ENCODE results near the gene FRMD4A. TPM values are rescaled to one million over a fixed set of nuclear protein-coding genes. Genes with fewer than 3 reads are reported as not detected.

The FRMD4A gene
- total RNA-seq, 1 experiment from 2014 or later: 19.6 TPM

DNA sequence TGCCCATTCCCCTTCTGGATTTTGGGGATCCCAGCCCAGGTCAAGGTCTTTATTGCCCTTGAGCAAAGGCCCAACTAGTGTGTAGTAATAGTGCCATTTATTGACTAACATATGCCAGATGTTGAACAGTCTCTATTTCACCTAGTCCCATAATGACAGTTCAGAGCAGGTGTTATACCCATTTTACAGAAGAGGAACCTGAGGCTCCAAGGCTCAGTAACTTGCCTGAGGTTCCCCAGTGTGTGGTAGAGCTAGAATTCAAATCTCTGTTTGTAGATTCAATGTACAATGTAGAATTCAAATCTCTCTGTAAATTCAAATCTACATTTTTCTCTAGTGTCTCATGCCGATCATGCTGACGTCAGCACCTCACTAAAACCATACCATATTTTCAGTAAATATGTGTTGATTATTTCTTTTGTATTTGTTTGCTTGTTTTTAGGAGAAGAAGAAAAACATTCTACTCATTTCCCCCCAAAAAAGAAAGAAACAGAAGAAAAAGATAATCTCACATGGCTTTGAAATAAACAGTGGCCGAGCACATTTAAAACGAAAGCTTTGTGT is 414.3 kb downstream of the FRMD4A start:
- Histone ChIP-seq H3K4me2 (ENCODE audit: insufficient read depth, insufficient read length, low read length) (no peak overlapping the region), H3K79me2 (ENCODE audit: insufficient read depth, low read length) (no peaks in the 10 kb centered on the region), H3K23me2 (ENCODE audit: insufficient read length, low read depth, low read length, poor library complexity, severe bottlenecking) (no peaks in the 10 kb centered on the region), H3K4me1 (ENCODE audit: insufficient read depth, low read length) (no peaks in the 10 kb centered on the region; the same call in 1 of the 2 replicates), H2BK5ac (ENCODE audit: insufficient read length, low read length) (no peak overlapping the region), H3K56ac (ENCODE audit: insufficient read length, low read depth, low read length) (no peak overlapping the region), H3K27ac (ENCODE audit: insufficient read length, low read depth, low read length) (no peak overlapping the region), H2BK12ac (ENCODE audit: insufficient read length, low read depth, low read length) (no peak overlapping the region), H3K79me1 (ENCODE audit: insufficient read depth, low read depth, low read length, poor library complexity, severe bottlenecking) (no peaks in the 10 kb centered on the region), H3K4ac (ENCODE audit: low read depth, low read length) (no peak overlapping the region), H2BK120ac (ENCODE audit: low read depth, low read length, poor library complexity, severe bottlenecking) (no peak overlapping the region), H4K91ac (ENCODE audit: insufficient read length, low read depth, low read length) (no peak overlapping the region), H3K27me3 (ENCODE audit: insufficient read depth, low read length) (no peaks in the 10 kb centered on the region), H3T11ph (ENCODE audit: low read length) (no peak overlapping the region), H4K5ac (ENCODE audit: insufficient read length, low read depth, low read length) (no peak overlapping the region), H4K20me1 (ENCODE audit: control insufficient read depth, insufficient read depth, insufficient read length) (no peaks in the 10 kb centered on the region), H3K14ac (ENCODE audit: insufficient read depth, low read length) (no peak overlapping the region), H2AFZ (ENCODE audit: low read length) (no peak overlapping the region), H2BK20ac (ENCODE audit: low read depth, low read length, poor library complexity, severe bottlenecking) (no peak overlapping the region), H3K23ac (ENCODE audit: insufficient read length, low read depth, low read length) (no peak overlapping the region), H3K9ac (ENCODE audit: extremely low read depth, insufficient read length, low read length) (no peak overlapping the region), H2BK15ac (ENCODE audit: low read depth, low read length) (no peak overlapping the region), H3K18ac (ENCODE audit: insufficient read length, low read depth, low read length) (no peak overlapping the region), H3K9me3 (ENCODE audit: control insufficient read depth, low read depth, low read length) (no peaks in the 10 kb centered on the region), H2AK5ac (ENCODE audit: insufficient read length, low read length) (no peak overlapping the region), H4K8ac (replicated peaks; ENCODE audit: insufficient read length, low read depth, low read length) (no peak overlapping the region)
- Mint-ChIP-seq H3K27ac (no peak overlapping the region), H3K27me3 (ENCODE audit: low read depth) (no peaks in the 10 kb centered on the region), H3K9me3 (no peaks in the 10 kb centered on the region), H3K36me3 (ENCODE audit: insufficient read depth in 1 of 3, low read depth in 3 of 3) (no peaks in the 10 kb centered on the region), H3K4me3 (no peak overlapping the region), H3K4me1 (peaks cover 10 to 13% of the 10 kb centered on the region in 2 experiments)
- WGBS (ENCODE audit: extremely low coverage, insufficient read length, low lambda C conversion rate): no CpG with 5 or more reads among the region's 4 CpGs
- DNase-seq: no peak
- TF ChIP-seq, protein P1, sequence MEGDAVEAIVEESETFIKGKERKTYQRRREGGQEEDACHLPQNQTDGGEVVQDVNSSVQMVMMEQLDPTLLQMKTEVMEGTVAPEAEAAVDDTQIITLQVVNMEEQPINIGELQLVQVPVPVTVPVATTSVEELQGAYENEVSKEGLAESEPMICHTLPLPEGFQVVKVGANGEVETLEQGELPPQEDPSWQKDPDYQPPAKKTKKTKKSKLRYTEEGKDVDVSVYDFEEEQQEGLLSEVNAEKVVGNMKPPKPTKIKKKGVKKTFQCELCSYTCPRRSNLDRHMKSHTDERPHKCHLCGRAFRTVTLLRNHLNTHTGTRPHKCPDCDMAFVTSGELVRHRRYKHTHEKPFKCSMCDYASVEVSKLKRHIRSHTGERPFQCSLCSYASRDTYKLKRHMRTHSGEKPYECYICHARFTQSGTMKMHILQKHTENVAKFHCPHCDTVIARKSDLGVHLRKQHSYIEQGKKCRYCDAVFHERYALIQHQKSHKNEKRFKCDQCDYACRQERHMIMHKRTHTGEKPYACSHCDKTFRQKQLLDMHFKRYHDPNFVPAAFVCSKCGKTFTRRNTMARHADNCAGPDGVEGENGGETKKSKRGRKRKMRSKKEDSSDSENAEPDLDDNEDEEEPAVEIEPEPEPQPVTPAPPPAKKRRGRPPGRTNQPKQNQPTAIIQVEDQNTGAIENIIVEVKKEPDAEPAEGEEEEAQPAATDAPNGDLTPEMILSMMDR (conservative IDR thresholded peaks at IDR 0.05): no peak

Measured in H9 (cell line).